ENCODE measurements around the gene STXBP2. TPM values are rescaled to one million over a fixed set of nuclear protein-coding genes. Genes with fewer than 3 reads are reported as not detected.

The STXBP2 gene
- total RNA-seq, 2 donors from 2014 or later: 13.5 to 18.2 TPM

GRCh38 chr19:7644550-7644877 is 7.6 kb downstream of the STXBP2 start:
- DNase-seq (no peak), ATAC-seq (no peak)
- intact Hi-C loops (cut with DNase I): no loop called here

- intact Hi-C loops (cut with DNase I): no loop called here
- DNase-seq (no peak), ATAC-seq (peak in 1 of 2 donors; percentile 34)
Measured at GRCh38 chr19:7645163-7645562, 8.3 kb downstream of the STXBP2 start.

GRCh38 chr19:7645656-7646425 is 8.9 kb downstream of the STXBP2 start:
- no peak for ATAC-seq
- no peak for DNase-seq
- intact Hi-C loops (cut with DNase I): no loop called here

GRCh38 chr19:7646426-7646700 is 9.5 kb downstream of the STXBP2 start:
- no peak for DNase-seq
- intact Hi-C loops (cut with DNase I): no loop called here
- no peak for ATAC-seq

GRCh38 chr19:7647156-7647555 is 10.2 kb downstream of the STXBP2 start:
- DNase-seq (no peak), ATAC-seq (no peak)
- intact Hi-C loops (cut with DNase I): no loop called here

- no peak for ATAC-seq
- intact Hi-C loops (cut with DNase I): no loop called here
Measured at GRCh38 chr19:7648265-7649014, 11.5 kb downstream of the STXBP2 start.

GRCh38 chr19:7650148-7650547 is 13.2 kb downstream of the STXBP2 start:
- no peak for ATAC-seq
- intact Hi-C loops (cut with DNase I): loop anchor here (10.0 kb wide), 1 partner anchor 145 kb away; no protein-coding TSS in a partner anchor
- no peak for DNase-seq

More at GRCh38 chr19:7648265-7649014, 11.5 kb downstream of the STXBP2 start:
- DNase-seq: no peak

- DNase-seq (peak; percentile 80), ATAC-seq (peak; percentile 83 to 87)
- intact Hi-C loops (cut with DNase I): loop anchor here (10.0 kb wide), 1 partner anchor 143 kb away; no protein-coding TSS in a partner anchor
Measured at GRCh38 chr19:7652061-7652641, 15.2 kb downstream of the STXBP2 start.

- intact Hi-C loops (cut with DNase I): loop anchor here (10.0 kb wide), 1 partner anchor 140 kb away; no protein-coding TSS in a partner anchor
- DNase-seq (no peak), ATAC-seq (no peak)
Measured at GRCh38 chr19:7654401-7654800, 17.5 kb downstream of the STXBP2 start.

- intact Hi-C loops (cut with DNase I): loop anchor here (10.0 kb wide), 1 partner anchor 139 kb away; no protein-coding TSS in a partner anchor
- DNase-seq: no peak
Measured at GRCh38 chr19:7655581-7655980, 18.7 kb downstream of the STXBP2 start.

GRCh38 chr19:7657131-7657751 is 20.3 kb downstream of the STXBP2 start:
- intact Hi-C loops (cut with DNase I): loop anchor here (10.0 kb wide), 1 partner anchor 138 kb away; no protein-coding TSS in a partner anchor
- no peak for DNase-seq

More at GRCh38 chr19:7655581-7655980, 18.7 kb downstream of the STXBP2 start:
- ATAC-seq: no peak

GRCh38 chr19:7658219-7658686 is 21.3 kb downstream of the STXBP2 start:
- intact Hi-C loops (cut with DNase I): loop anchor here (10.0 kb wide), 1 partner anchor 137 kb away; no protein-coding TSS in a partner anchor
- DNase-seq (no peak), ATAC-seq (no peak)

More at GRCh38 chr19:7657131-7657751, 20.3 kb downstream of the STXBP2 start:
- ATAC-seq: peak in 1 of 2 donors; percentile 59

GRCh38 chr19:7661744-7662538 is 25.0 kb downstream of the STXBP2 start:
- intact Hi-C loops (cut with DNase I): no loop called here
- no peak for DNase-seq
- ATAC-seq: no peak

- no peak for DNase-seq
- ATAC-seq: no peak
- intact Hi-C loops (cut with DNase I): no loop called here
Measured at GRCh38 chr19:7662657-7663056, 25.7 kb downstream of the STXBP2 start.

- intact Hi-C loops (cut with DNase I): no loop called here
- DNase-seq (no peak), ATAC-seq (no peak)
Measured at GRCh38 chr19:7663706-7664105, 26.8 kb downstream of the STXBP2 start.

- DNase-seq: no peak
- intact Hi-C loops (cut with DNase I): no loop called here
- ATAC-seq: no peak
Measured at GRCh38 chr19:7665076-7665475, 28.2 kb downstream of the STXBP2 start.

- DNase-seq (no peak), ATAC-seq (no peak)
- intact Hi-C loops (cut with DNase I): no loop called here
Measured at GRCh38 chr19:7668842-7669241, 31.9 kb downstream of the STXBP2 start, which contains the start of gene RETN. Gene RETN (plus strand): TSS chr19:7669049. CDS start chr19:7669327, 278 bp downstream.

- intact Hi-C loops (cut with DNase I): loop anchor here in 1 of 2 donors (10.0 kb wide), 1 partner anchor 315 kb away; no protein-coding TSS in a partner anchor
- ATAC-seq (no peak), DNase-seq (no peak)
Measured at GRCh38 chr19:7669641-7670040, 32.7 kb downstream of the STXBP2 start.

Measured in left cardiac atrium (tissue), 4 donors.